CD14-positive monocyte (primary cell): ENCODE results near the gene TRIM38. TPM values are rescaled to one million over a fixed set of nuclear protein-coding genes. Genes with fewer than 3 reads are reported as not detected.

Experiments
- DNase-seq, 3 donors: peaks; one replicate each; pipeline ENCODE4 v3.0.0-alpha.2; 2011 to 2022
- H2AFZ ChIP-seq: 2 replicates; pipeline ENCODE4 v1.6.0; 2012; ENCODE audit warnings: mild to moderate bottlenecking, low read depth, low read length, inconsistent platforms; ENCODE audit not compliant: insufficient read depth, poor library complexity, severe bottlenecking
- H3K27ac ChIP-seq, 2 donors: 1 replicate in 1 of 2; 2 replicates in 1 of 2; pipeline ENCODE4 v1.5.1; 2012 to 2013; ENCODE audit warnings: low read length in 2 of 2, control low read depth in 1 of 2, inconsistent platforms in 1 of 2, low read depth in 1 of 2, mild to moderate bottlenecking in 1 of 2
- H3K27me3 ChIP-seq, 2 donors: one replicate each; pipeline versions ENCODE4 v1.6.0 to v1.6.1; 2011 to 2013; ENCODE audit warnings: low read length in 2 of 2; ENCODE audit not compliant: control insufficient read depth in 2 of 2, insufficient read depth in 2 of 2
- H3K36me3 ChIP-seq, 2 donors: replicated peaks in 1 of 2; 1 replicate in 1 of 2; 2 replicates in 1 of 2; pipeline versions ENCODE4 v1.5.1 to v1.6.1; 2012 to 2013; ENCODE audit warnings: low read length in 2 of 2, control low read depth in 1 of 2, inconsistent platforms in 1 of 2, mild to moderate bottlenecking in 1 of 2; ENCODE audit not compliant: insufficient read depth in 2 of 2, control insufficient read depth in 1 of 2
- H3K4me1 ChIP-seq, 2 donors: 1 replicate in 1 of 2; 2 replicates in 1 of 2; pipeline versions ENCODE4 v1.5.1 to v1.6.1; 2012 to 2013; ENCODE audit warnings: low read length in 2 of 2, control low read depth in 1 of 2, inconsistent platforms in 1 of 2, mild to moderate bottlenecking in 1 of 2, moderate library complexity in 1 of 2; ENCODE audit not compliant: insufficient read depth in 2 of 2, control insufficient read depth in 1 of 2
- H3K4me2 ChIP-seq: replicated peaks from 2 replicates; pipeline ENCODE3; 2012; ENCODE audit warnings: low read length, moderate library complexity, mild to moderate bottlenecking; ENCODE audit not compliant: poor library complexity, severe bottlenecking; ENCODE audit errors: extremely low read depth
- H3K4me3 ChIP-seq, 3 experiments: fragments of 200-600 bp in 1 of 3; sonication (generic) in 1 of 3; replicated peaks in 1 of 3; 1 replicate in 2 of 3; 2 replicates in 1 of 3; pipeline ENCODE4 v1.5.1; 2011 to 2013; ENCODE audit warnings: low read length in 3 of 3, mild to moderate bottlenecking in 3 of 3, control low read depth in 2 of 3, low read depth in 2 of 3, inconsistent platforms in 1 of 3, moderate library complexity in 1 of 3
- H3K79me2 ChIP-seq: 2 replicates; pipeline ENCODE4 v1.6.0; 2012; ENCODE audit warnings: mild to moderate bottlenecking, control low read depth, inconsistent platforms, low read length, moderate library complexity; ENCODE audit not compliant: insufficient read depth
- H3K9ac ChIP-seq: 2 replicates; pipeline ENCODE4 v1.6.0; 2017; ENCODE audit warnings: low read length, mild to moderate bottlenecking; ENCODE audit not compliant: insufficient read depth, poor library complexity, severe bottlenecking
- H3K9me3 ChIP-seq, 2 donors: replicated peaks in 1 of 2; 1 replicate in 1 of 2; 2 replicates in 1 of 2; pipeline versions ENCODE4 v1.5.1 to v1.6.1; 2012 to 2013; ENCODE audit warnings: low read length in 2 of 2, control low read depth in 1 of 2; ENCODE audit not compliant: control insufficient read depth in 1 of 2, insufficient read depth in 1 of 2
- H4K20me1 ChIP-seq: 2 replicates; pipeline ENCODE4 v1.6.0; 2012; ENCODE audit warnings: mild to moderate bottlenecking, low read length, control low read depth, moderate library complexity; ENCODE audit not compliant: insufficient read depth
- H3K27ac Mint-ChIP-seq, 7 donors: one replicate each; pipeline ENCODE4 v1.8.0; 2020; ENCODE audit warnings: mild to moderate bottlenecking in 7 of 7, mixed read lengths in 7 of 7, moderate library complexity in 6 of 7, inconsistent platforms in 2 of 7
- H3K27me3 Mint-ChIP-seq, 3 donors: one replicate each; pipeline ENCODE4 v1.8.0; 2021 to 2022; ENCODE audit warnings: low read depth in 3 of 3, mild to moderate bottlenecking in 3 of 3, mixed read lengths in 3 of 3, moderate library complexity in 3 of 3, inconsistent platforms in 1 of 3
- H3K36me3 Mint-ChIP-seq, 2 donors: one replicate each; pipeline ENCODE4 v1.8.0; 2020; ENCODE audit warnings: mixed read lengths in 2 of 2, inconsistent platforms in 1 of 2, mild to moderate bottlenecking in 1 of 2
- H3K4me1 Mint-ChIP-seq: one replicate; pipeline ENCODE4 v1.8.0; 2020; ENCODE audit warnings: mild to moderate bottlenecking, mixed read lengths
- H3K4me3 Mint-ChIP-seq, 2 donors: one replicate each; pipeline ENCODE4 v1.8.0; 2020; ENCODE audit warnings: mild to moderate bottlenecking in 2 of 2, mixed read lengths in 2 of 2, moderate library complexity in 1 of 2
- H3K9me3 Mint-ChIP-seq, 7 donors: one replicate each; pipeline ENCODE4 v1.8.0; 2020 to 2022; ENCODE audit warnings: mixed read lengths in 7 of 7, mild to moderate bottlenecking in 6 of 7, moderate library complexity in 6 of 7, inconsistent platforms in 2 of 7
- WGBS: methylation state at CpG from one replicate; pipeline ENCODE4 v1.1.5; 2013; ENCODE audit warnings: missing lambda C conversion rate; ENCODE audit not compliant: insufficient coverage; 5-methylcytosine and 5-hydroxymethylcytosine counted together
- intact Hi-C, 2 donors: fragments of 100-400 bp; cut with micrococcal nuclease; formaldehyde crosslinking; loops; one replicate each; pipeline versions ENCODE4 v1.15.0 to v1.15.1; 2023
- polyA plus RNA-seq, 3 donors: library from polyadenylated mRNA; depleted of rRNA in 1 of 3; unstranded in 2 of 3; stranded (reverse) in 1 of 3; fragments of 300-500 nt in 2 of 3; fragments of >200 nt in 1 of 3; fragmentation: Illumina TruSeq in 2 of 3; gene quantifications; 1 replicate in 2 of 3; 2 replicates in 1 of 3; pipeline ENCODE4 v1.2.3, GENCODE V29; 2012 to 2021
- TF ChIP-seq, protein P1 (sequence below): fragments of 200-600 bp; IDR thresholded peaks from one replicate; pipeline ENCODE4 v1.8.0; 2022; ENCODE audit warnings: antibody characterized with exemption, mild to moderate bottlenecking

The TRIM38 gene
- polyA plus RNA-seq, 3 donors = 4.1 to 23.2 (median 8.0) TPM

GRCh38 chr6:25949695-25950094 lies 12.9 kb upstream of the TRIM38 start:
- Histone ChIP-seq H4K20me1 (no peaks in the 10 kb centered on the region), H3K27me3 (no peaks in the 10 kb centered on the region), H3K79me2 (no peaks in the 10 kb centered on the region), H3K4me1 (no peaks in the 10 kb centered on the region), H3K36me3 (no peaks in the 10 kb centered on the region), H3K4me2 (no peak overlapping the region), H2AFZ (no peak overlapping the region), H3K9ac (no peak overlapping the region), H3K27ac (no peak overlapping the region), H3K4me3 (no peak overlapping the region), H3K9me3 (no peaks in the 10 kb centered on the region)
- Mint-ChIP-seq H3K27me3 (peaks cover 1 to 5% (median 3%) of the 10 kb centered on the region in 3 donors), H3K4me1 (peaks cover 2% of the 10 kb centered on the region), H3K27ac (no peak overlapping the region), H3K9me3 (peaks cover 0 to 5% (median 3%) of the 10 kb centered on the region in 7 donors), H3K36me3 (no peaks in the 10 kb centered on the region), H3K4me3 (no peak overlapping the region)
- WGBS = no CpG with 5 or more reads among the region's 1 CpG
- DNase-seq = no peak
- intact Hi-C loops = no loop called here
- TF ChIP-seq, protein P1, sequence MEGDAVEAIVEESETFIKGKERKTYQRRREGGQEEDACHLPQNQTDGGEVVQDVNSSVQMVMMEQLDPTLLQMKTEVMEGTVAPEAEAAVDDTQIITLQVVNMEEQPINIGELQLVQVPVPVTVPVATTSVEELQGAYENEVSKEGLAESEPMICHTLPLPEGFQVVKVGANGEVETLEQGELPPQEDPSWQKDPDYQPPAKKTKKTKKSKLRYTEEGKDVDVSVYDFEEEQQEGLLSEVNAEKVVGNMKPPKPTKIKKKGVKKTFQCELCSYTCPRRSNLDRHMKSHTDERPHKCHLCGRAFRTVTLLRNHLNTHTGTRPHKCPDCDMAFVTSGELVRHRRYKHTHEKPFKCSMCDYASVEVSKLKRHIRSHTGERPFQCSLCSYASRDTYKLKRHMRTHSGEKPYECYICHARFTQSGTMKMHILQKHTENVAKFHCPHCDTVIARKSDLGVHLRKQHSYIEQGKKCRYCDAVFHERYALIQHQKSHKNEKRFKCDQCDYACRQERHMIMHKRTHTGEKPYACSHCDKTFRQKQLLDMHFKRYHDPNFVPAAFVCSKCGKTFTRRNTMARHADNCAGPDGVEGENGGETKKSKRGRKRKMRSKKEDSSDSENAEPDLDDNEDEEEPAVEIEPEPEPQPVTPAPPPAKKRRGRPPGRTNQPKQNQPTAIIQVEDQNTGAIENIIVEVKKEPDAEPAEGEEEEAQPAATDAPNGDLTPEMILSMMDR = no peak

- Histone ChIP-seq H2AFZ (no peak overlapping the region), H3K4me3 (no peak overlapping the region), H3K79me2 (no peaks in the 10 kb centered on the region), H3K36me3 (no peaks in the 10 kb centered on the region), H3K9ac (no peak overlapping the region), H3K9me3 (no peaks in the 10 kb centered on the region), H4K20me1 (no peaks in the 10 kb centered on the region), H3K27me3 (no peaks in the 10 kb centered on the region), H3K27ac (no peak overlapping the region), H3K4me2 (no peak overlapping the region), H3K4me1 (no peaks in the 10 kb centered on the region)
- peaks cover 1 to 5% (median 3%) of the 10 kb centered on the region in 3 donors for H3K27me3 Mint-ChIP-seq
- TF ChIP-seq, protein P1 = no peak
- peaks cover 2% of the 10 kb centered on the region for H3K4me1 Mint-ChIP-seq
- H3K36me3 Mint-ChIP-seq = no peaks in the 10 kb centered on the region
- H3K4me3 Mint-ChIP-seq = no peak overlapping the region
- intact Hi-C loops = no loop called here
- H3K9me3 Mint-ChIP-seq = peaks cover 0 to 7% (median 3%) of the 10 kb centered on the region in 7 donors
- H3K27ac Mint-ChIP-seq = peak overlapping the region in 1 of 7 donors; percentile 28
- DNase-seq = no peak
- WGBS = 100% methylated on average over 3 of the region's 4 CpGs
Observed at GRCh38 chr6:25950297-25950696, 12.3 kb upstream of the TRIM38 start.
